OCI-LY1 (cell line): ENCODE measurements around the gene ENTPD6.

Experiments
- H2AFZ ChIP-seq: fragments of 200-600 bp; sonication (generic), shearing (Covaris generic); 2 replicates; pipeline ENCODE4 v1.6.0; 2014; ENCODE audit warnings: antibody characterized with exemption, mild to moderate bottlenecking, low read length
- H3F3A ChIP-seq: fragments of 200-600 bp; sonication (generic), shearing (Covaris generic); 2 replicates; pipeline ENCODE4 v1.6.0; 2014; ENCODE audit warnings: mild to moderate bottlenecking, antibody characterized with exemption, low read length, moderate library complexity; ENCODE audit not compliant: insufficient read depth
- H3K27ac ChIP-seq: fragments of 200-600 bp; sonication (generic); 2 replicates; pipeline ENCODE4 v1.5.1; 2014; ENCODE audit warnings: low read length, mixed run types, mild to moderate bottlenecking, low read depth; ENCODE audit not compliant: poor library complexity, severe bottlenecking
- H3K27me3 ChIP-seq: fragments of 200-600 bp; sonication (generic); 2 replicates; pipeline ENCODE4 v1.6.0; 2014; ENCODE audit warnings: antibody characterized with exemption, mild to moderate bottlenecking, low read length, moderate library complexity; ENCODE audit not compliant: insufficient read depth
- H3K36me3 ChIP-seq: fragments of 200-600 bp; sonication (generic); 2 replicates; pipeline ENCODE4 v1.6.1; 2014; ENCODE audit warnings: mild to moderate bottlenecking, antibody characterized with exemption, low read length, moderate library complexity, mixed read lengths; ENCODE audit not compliant: insufficient read depth
- H3K4me1 ChIP-seq: fragments of 200-600 bp; sonication (generic); 2 replicates; pipeline ENCODE4 v1.5.1; 2014; ENCODE audit warnings: mild to moderate bottlenecking, low read length, moderate library complexity; ENCODE audit not compliant: insufficient read depth, severe bottlenecking
- H3K4me2 ChIP-seq: fragments of 200-600 bp; sonication (generic), shearing (Covaris generic); 2 replicates; pipeline ENCODE4 v1.6.1; 2014; ENCODE audit warnings: low read length
- H3K4me3 ChIP-seq: fragments of 200-600 bp; sonication (generic); 2 replicates; pipeline ENCODE4 v1.5.1; 2014; ENCODE audit warnings: low read length, low read depth, mild to moderate bottlenecking, mixed read lengths; ENCODE audit not compliant: poor library complexity, severe bottlenecking
- H3K79me2 ChIP-seq: fragments of 200-600 bp; shearing (Covaris generic); 2 replicates; pipeline ENCODE4 v1.6.1; 2016; ENCODE audit warnings: mixed run types, low read length, mixed read lengths; ENCODE audit not compliant: insufficient read depth
- H3K9ac ChIP-seq: fragments of 200-600 bp; sonication (generic), shearing (Covaris generic); 2 replicates; pipeline ENCODE4 v1.6.1; 2014; ENCODE audit warnings: mild to moderate bottlenecking, low read length, mixed read lengths
- H3K9me2 ChIP-seq: fragments of 200-600 bp; sonication (generic), shearing (Covaris generic); 2 replicates; pipeline ENCODE4 v1.6.1; 2014; ENCODE audit warnings: low read depth, mild to moderate bottlenecking, low read length, mixed read lengths
- H3K9me3 ChIP-seq: fragments of 200-600 bp; shearing (Covaris generic); 2 replicates; pipeline ENCODE4 v1.6.1; 2014; ENCODE audit warnings: low read length, mixed read lengths
- H4K20me1 ChIP-seq: fragments of 200-600 bp; sonication (generic), shearing (Covaris generic); 2 replicates; pipeline ENCODE4 v1.6.0; 2016; ENCODE audit warnings: mild to moderate bottlenecking, low read length; ENCODE audit not compliant: insufficient read depth
- CTCF ChIP-seq: fragments of 200-600 bp; sonication (generic), shearing (Covaris generic); IDR thresholded peaks from 2 replicates; pipeline ENCODE4 v1.5.1; 2017; ENCODE audit warnings: mild to moderate bottlenecking, antibody characterized with exemption, low read length, moderate library complexity, mixed read lengths
- EZH2 ChIP-seq: fragments of 200-600 bp; sonication (generic), shearing (Covaris generic); IDR thresholded peaks from 2 replicates; pipeline ENCODE4 v1.8.0; 2017; ENCODE audit warnings: borderline replicate concordance, mixed run types, mild to moderate bottlenecking, antibody characterized with exemption, low read length, moderate library complexity, mixed read lengths

Gene ENTPD6

DNA sequence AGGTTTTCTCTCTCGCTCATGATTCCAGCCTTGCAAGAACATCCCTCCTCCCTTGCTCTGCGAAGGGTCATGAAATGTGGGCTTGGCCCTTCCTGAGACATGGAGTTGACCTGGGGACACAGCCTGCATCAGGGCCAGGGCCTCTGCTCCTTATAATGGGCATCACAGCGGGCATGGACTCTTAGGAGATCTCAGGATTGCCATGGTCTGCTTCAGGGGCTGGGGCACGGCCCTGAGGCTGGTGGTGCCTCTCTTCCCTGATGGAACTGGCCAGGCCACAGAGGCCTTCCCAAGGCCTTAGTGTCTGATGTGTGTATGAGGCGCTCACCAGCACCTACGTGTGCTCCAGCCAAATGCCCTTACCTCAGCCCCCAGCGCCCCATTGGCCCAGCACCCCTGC lies 23.9 kb downstream of the ENTPD6 start:
- Histone ChIP-seq H3F3A (no peaks in the 10 kb centered on the region), H3K4me1 (peaks cover 20% of the 10 kb centered on the region), H3K36me3 (peaks cover 7% of the 10 kb centered on the region; the same call in 1 of the 2 replicates), H3K27ac (no peak overlapping the region), H3K27me3 (no peaks in the 10 kb centered on the region), H3K9me2 (no peaks in the 10 kb centered on the region), H3K9me3 (no peaks in the 10 kb centered on the region), H2AFZ (no peak overlapping the region), H4K20me1 (no peaks in the 10 kb centered on the region), H3K9ac (no peak overlapping the region), H3K4me3 (no peak overlapping the region), H3K79me2 (no peaks in the 10 kb centered on the region), H3K4me2 (no peak overlapping the region)
- no peak for TF ChIP-seq CTCF
- TF ChIP-seq EZH2, result no peak

DNA sequence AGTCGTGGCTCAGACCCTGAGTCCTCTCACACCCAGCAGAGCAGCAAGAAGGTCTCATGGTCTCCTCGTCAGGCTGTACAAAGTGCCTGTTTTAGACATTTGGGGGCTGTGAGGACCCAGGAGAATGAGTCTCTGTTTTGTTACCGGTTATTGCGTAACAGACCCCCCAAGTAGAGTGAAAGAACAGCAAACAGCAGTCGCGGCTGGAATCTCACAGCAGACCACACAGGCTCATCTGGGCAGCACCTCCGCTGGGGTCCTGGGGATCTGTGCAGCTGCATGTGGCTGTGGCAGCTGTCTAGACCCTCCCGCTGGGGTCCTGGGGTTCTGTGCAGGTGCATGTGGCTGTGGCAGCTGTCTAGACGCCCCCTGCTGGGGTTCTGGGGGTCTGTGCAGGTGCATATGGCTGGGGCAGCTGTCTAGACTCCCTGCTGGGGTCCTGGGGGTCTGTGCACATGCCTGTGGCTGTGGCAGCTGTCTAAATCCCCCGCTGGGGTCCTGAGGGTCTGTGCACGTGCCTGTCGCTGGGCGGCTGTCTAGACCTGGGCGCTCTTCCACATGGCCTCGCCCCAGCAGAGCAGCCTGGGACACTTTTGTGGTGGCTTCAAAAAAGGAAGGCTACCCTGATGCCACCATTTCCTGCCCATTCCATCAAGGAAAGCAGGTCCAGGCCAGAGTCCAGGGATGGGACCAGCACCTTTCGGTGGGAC lies 24.7 kb downstream of the ENTPD6 start:
- no peak overlapping the region for H3K4me3 ChIP-seq
- no peaks in the 10 kb centered on the region for H3K9me2 ChIP-seq
- H3F3A ChIP-seq, result no peaks in the 10 kb centered on the region
- H3K4me2 ChIP-seq, result no peak overlapping the region
- H2AFZ ChIP-seq, result no peak overlapping the region
- H3K27ac ChIP-seq, result no peak overlapping the region
- TF ChIP-seq CTCF (peak; percentile 48; the same call in 1 of the 2 replicates), EZH2 (no peak)
- H4K20me1 ChIP-seq, result no peaks in the 10 kb centered on the region
- peaks cover 7% of the 10 kb centered on the region; the same call in 1 of the 2 replicates for H3K36me3 ChIP-seq
- no peaks in the 10 kb centered on the region for H3K79me2 ChIP-seq
- no peak overlapping the region for H3K9ac ChIP-seq
- peaks cover 20% of the 10 kb centered on the region for H3K4me1 ChIP-seq
- H3K9me3 ChIP-seq, result no peaks in the 10 kb centered on the region
- H3K27me3 ChIP-seq, result no peaks in the 10 kb centered on the region

DNA sequence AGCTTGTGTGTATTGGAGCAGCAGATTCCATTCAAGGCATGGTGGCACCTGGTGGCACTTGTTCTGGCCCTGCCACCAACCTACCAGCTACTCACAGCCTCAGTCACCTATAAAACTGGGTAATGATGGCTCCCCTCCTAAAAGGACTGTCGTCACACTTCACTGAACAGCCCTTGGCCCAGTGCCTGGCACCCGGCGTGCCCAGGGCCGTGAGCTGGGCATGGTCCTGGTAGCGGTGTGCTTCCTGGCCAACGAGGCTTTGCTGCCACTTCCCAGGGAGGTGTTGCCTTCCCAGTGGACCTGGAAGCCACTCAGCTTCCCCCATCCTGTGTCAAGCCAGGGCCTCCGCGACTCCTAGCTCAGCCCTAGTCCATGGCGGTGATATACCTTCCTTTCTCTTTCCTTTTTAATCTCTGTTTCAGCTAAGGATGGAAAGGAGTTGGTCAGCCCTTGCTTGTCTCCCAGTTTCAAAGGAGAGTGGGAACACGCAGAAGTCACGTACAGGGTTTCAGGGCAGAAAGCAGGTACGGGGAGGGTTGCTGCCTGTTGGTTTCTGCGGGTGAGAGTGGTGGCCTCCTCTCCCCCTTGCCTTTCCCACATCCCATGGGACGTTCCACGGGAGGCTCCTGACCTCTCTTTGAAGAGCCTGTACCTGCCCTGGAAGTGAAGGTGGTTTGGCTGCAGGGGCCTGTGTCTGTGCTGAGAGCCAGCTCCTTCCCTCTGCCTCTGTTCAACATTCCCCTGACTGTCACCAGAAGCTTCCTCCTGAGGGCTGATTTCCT lies 25.5 kb downstream of the ENTPD6 start:
- no peaks in the 10 kb centered on the region for H3K79me2 ChIP-seq
- H3K9me2 ChIP-seq, result no peaks in the 10 kb centered on the region
- H3K4me3 ChIP-seq, result no peak overlapping the region
- no peak overlapping the region for H3K4me2 ChIP-seq
- H2AFZ ChIP-seq, result no peak overlapping the region
- H3K36me3 ChIP-seq, result peaks cover 7% of the 10 kb centered on the region; the same call in 1 of the 2 replicates
- no peaks in the 10 kb centered on the region for H4K20me1 ChIP-seq
- H3K9ac ChIP-seq, result no peak overlapping the region
- H3K9me3 ChIP-seq, result no peaks in the 10 kb centered on the region
- peaks cover 20% of the 10 kb centered on the region for H3K4me1 ChIP-seq
- H3K27me3 ChIP-seq, result no peaks in the 10 kb centered on the region
- TF ChIP-seq CTCF (no peak), EZH2 (no peak)
- no peaks in the 10 kb centered on the region for H3F3A ChIP-seq
- H3K27ac ChIP-seq, result no peak overlapping the region
